K562 (cell line): ENCODE data around the gene MSL3. TPM values are rescaled to one million over a fixed set of nuclear protein-coding genes. Genes with fewer than 3 reads are reported as not detected.

Experiments used
- KAT2B ChIP-seq: IDR thresholded peaks from one replicate; pipeline ENCODE4 v1.6.1; 2012; ENCODE audit warnings: low read depth, mild to moderate bottlenecking, control low read depth, inconsistent platforms, low read length, moderate library complexity
- PTRF ChIP-seq: fragments of 450-650 bp; IDR thresholded peaks from 2 replicates; pipeline ENCODE4 v1.6.1; 2016; ENCODE audit warnings: mild to moderate bottlenecking, missing genetic modification characterization, missing compliant biosample characterization
- TCFL5 ChIP-seq: fragments of 250-450 bp; sonication (Bioruptor Pico); conservative IDR thresholded peaks from 2 replicates; pipeline ENCODE4 v1.6.1; 2021; ENCODE audit warnings: mild to moderate bottlenecking, moderate library complexity, matching md5 sums
- polyA plus RNA-seq, 8 experiments: library from polyadenylated mRNA; depleted of rRNA in 4 of 8; stranded (reverse) in 5 of 8; unstranded in 3 of 8; fragments of >200 nt; fragmentation: Nextera tagmentation in 2 of 8; fragmentation: Illumina TruSeq in 1 of 8; extraction: Ambion mirVana in 2 of 8; extraction: Trizol in 1 of 8; gene quantifications; 2 replicates each; pipeline versions ENCODE4 v1.2.1 to v1.2.3, GENCODE V29; 2011 to 2014; ENCODE audit warnings: inconsistent platforms in 1 of 8, missing spikeins in 1 of 8
- total RNA-seq, 7 experiments: library from RNA; depleted of rRNA in 6 of 7; stranded (reverse); fragments of >200 nt in 6 of 7; fragmentation: Illumina TruSeq in 2 of 7; extraction: Trizol in 2 of 7; gene quantifications; 2 replicates each; pipeline versions ENCODE4 v1.2.1 to v1.2.3, GENCODE V29; 2011 to 2021; ENCODE audit warnings: low replicate concordance in 1 of 7
- TF ChIP-seq, protein P1 (sequence below), 3 experiments: fragments of 200-800 bp in 1 of 3; fragments of 250-450 bp in 1 of 3; fragments of 450-650 bp in 1 of 3; sonication (Bioruptor Pico) in 1 of 3; sonication (Bioruptor generic) in 1 of 3; formaldehyde crosslinking in 1 of 3; IDR thresholded peaks; 2 replicates each; pipeline versions ENCODE4 v1.6.1 to v1.8.0; 2016 to 2022; ENCODE audit warnings: mild to moderate bottlenecking in 2 of 3, missing genetic modification characterization in 2 of 3, missing compliant biosample characterization in 1 of 3, moderate library complexity in 1 of 3
- TF ChIP-seq, protein P2 (sequence below): sonication (generic); formaldehyde crosslinking; IDR thresholded peaks from 2 replicates; pipeline ENCODE4 v1.8.1; 2023; ENCODE audit warnings: mild to moderate bottlenecking, missing genetic modification reagents
- TF ChIP-seq, protein P3 (sequence below): fragments of 450-650 bp; formaldehyde crosslinking; IDR thresholded peaks from 2 replicates; pipeline ENCODE4 v1.4.0; 2022; ENCODE audit warnings: missing genetic modification characterization

Gene MSL3
- total and polyA plus RNA-seq, 9 of the 15 experiments (the other 6 are each of a cell fraction or from before 2014, with no cell fraction given) = 21.3 to 39.9 (median 27.1) TPM

DNA sequence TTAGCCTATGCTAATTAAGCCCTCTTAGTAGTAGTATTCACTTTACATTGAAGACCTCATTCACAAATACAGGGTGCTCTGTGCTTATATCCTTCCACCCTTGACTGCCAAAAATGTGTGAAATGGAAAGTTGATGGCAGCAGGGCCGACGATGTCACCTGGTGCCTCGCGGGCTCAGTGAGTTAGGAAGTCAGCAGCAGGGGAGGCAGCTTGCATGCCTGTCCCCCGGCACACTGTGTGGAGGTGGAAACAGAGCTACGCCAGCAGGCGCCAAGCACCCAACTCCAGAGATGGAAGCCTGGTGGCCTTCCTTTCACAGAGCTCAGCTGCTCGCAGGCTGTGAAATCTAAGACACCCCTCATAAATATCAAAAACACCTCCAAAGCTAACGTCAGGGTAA lies 8.4 kb downstream of the MSL3 start (continued):
- TF ChIP-seq, protein P1, sequence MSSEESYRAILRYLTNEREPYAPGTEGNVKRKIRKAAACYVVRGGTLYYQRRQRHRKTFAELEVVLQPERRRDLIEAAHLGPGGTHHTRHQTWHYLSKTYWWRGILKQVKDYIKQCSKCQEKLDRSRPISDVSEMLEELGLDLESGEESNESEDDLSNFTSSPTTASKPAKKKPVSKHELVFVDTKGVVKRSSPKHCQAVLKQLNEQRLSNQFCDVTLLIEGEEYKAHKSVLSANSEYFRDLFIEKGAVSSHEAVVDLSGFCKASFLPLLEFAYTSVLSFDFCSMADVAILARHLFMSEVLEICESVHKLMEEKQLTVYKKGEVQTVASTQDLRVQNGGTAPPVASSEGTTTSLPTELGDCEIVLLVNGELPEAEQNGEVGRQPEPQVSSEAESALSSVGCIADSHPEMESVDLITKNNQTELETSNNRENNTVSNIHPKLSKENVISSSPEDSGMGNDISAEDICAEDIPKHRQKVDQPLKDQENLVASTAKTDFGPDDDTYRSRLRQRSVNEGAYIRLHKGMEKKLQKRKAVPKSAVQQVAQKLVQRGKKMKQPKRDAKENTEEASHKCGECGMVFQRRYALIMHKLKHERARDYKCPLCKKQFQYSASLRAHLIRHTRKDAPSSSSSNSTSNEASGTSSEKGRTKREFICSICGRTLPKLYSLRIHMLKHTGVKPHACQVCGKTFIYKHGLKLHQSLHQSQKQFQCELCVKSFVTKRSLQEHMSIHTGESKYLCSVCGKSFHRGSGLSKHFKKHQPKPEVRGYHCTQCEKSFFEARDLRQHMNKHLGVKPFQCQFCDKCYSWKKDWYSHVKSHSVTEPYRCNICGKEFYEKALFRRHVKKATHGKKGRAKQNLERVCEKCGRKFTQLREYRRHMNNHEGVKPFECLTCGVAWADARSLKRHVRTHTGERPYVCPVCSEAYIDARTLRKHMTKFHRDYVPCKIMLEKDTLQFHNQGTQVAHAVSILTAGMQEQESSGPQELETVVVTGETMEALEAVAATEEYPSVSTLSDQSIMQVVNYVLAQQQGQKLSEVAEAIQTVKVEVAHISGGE (CRISPR knock-in tag; IDR thresholded peaks at IDR 0.05) = no peak
- TF ChIP-seq PTRF = no peak
- no peak for TF ChIP-seq KAT2B
- no peak for TF ChIP-seq TCFL5 (CRISPR knock-in tag)
- TF ChIP-seq, protein P2, sequence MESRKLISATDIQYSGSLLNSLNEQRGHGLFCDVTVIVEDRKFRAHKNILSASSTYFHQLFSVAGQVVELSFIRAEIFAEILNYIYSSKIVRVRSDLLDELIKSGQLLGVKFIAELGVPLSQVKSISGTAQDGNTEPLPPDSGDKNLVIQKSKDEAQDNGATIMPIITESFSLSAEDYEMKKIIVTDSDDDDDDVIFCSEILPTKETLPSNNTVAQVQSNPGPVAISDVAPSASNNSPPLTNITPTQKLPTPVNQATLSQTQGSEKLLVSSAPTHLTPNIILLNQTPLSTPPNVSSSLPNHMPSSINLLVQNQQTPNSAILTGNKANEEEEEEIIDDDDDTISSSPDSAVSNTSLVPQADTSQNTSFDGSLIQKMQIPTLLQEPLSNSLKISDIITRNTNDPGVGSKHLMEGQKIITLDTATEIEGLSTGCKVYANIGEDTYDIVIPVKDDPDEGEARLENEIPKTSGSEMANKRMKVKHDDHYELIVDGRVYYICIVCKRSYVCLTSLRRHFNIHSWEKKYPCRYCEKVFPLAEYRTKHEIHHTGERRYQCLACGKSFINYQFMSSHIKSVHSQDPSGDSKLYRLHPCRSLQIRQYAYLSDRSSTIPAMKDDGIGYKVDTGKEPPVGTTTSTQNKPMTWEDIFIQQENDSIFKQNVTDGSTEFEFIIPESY (CRISPR knock-in tag) = no peak
- TF ChIP-seq, protein P3, sequence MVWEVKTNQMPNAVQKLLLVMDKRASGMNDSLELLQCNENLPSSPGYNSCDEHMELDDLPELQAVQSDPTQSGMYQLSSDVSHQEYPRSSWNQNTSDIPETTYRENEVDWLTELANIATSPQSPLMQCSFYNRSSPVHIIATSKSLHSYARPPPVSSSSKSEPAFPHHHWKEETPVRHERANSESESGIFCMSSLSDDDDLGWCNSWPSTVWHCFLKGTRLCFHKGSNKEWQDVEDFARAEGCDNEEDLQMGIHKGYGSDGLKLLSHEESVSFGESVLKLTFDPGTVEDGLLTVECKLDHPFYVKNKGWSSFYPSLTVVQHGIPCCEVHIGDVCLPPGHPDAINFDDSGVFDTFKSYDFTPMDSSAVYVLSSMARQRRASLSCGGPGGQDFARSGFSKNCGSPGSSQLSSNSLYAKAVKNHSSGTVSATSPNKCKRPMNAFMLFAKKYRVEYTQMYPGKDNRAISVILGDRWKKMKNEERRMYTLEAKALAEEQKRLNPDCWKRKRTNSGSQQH (CRISPR knock-in tag) = no peak
